Naive thymus-derived CD8-positive, alpha-beta T cell (primary cell): ENCODE data around the gene ENTREP3. TPM values are rescaled to one million over a fixed set of nuclear protein-coding genes. Genes with fewer than 3 reads are reported as not detected.
A peak's percentile ranks its signal among the peaks of the same experiment; 100 is the strongest.
"Not testable (repeated sequence)": the region's sequence is repeated elsewhere in the genome, so short reads cannot be mapped to it uniquely, and the experiment has no call there.

Source experiments
- ATAC-seq, 2 donors: fragments of 150-1000 bp; cut with Tn5 transposase in 1 of 2; sonication (Bioruptor Pico), chemical (Tn5 transposase) in 1 of 2; 1 replicate in 1 of 2; 2 replicates in 1 of 2; pipeline ENCODE4 v1.10.0; 2021; ENCODE audit warnings: mild to moderate bottlenecking in 2 of 2, moderate library complexity in 2 of 2
- POLR2A ChIA-PET: fragments of 350-600 bp; sonication (Branson Sonifier 250); formaldehyde crosslinking; loops from one replicate; lab custom pipeline; 2021; ENCODE audit warnings: antibody characterized with exemption; lab: Charles Lee
- DNase-seq, 10 donors: peaks; one replicate each; pipeline versions ENCODE4 v3.0.0 to v3.0.0-alpha.2; 2020 to 2022
- H3K27ac Mint-ChIP-seq, 10 donors: one replicate each; pipeline ENCODE4 v1.8.0; 2020 to 2022; ENCODE audit warnings: mild to moderate bottlenecking in 10 of 10, mixed read lengths in 10 of 10, moderate library complexity in 4 of 10, inconsistent platforms in 1 of 10
- H3K27me3 Mint-ChIP-seq, 5 donors: one replicate each; pipeline ENCODE4 v1.8.0; 2021 to 2022; ENCODE audit warnings: mixed read lengths in 5 of 5
- H3K36me3 Mint-ChIP-seq, 3 donors: one replicate each; pipeline ENCODE4 v1.8.0; 2020 to 2022; ENCODE audit warnings: mixed read lengths in 3 of 3, mild to moderate bottlenecking in 2 of 3, inconsistent platforms in 1 of 3
- H3K4me1 Mint-ChIP-seq, 4 donors: one replicate each; pipeline ENCODE4 v1.8.0; 2021 to 2022; ENCODE audit warnings: mixed read lengths in 4 of 4
- H3K4me3 Mint-ChIP-seq, 10 donors: one replicate each; pipeline ENCODE4 v1.8.0; 2020 to 2022; ENCODE audit warnings: mild to moderate bottlenecking in 10 of 10, mixed read lengths in 10 of 10, moderate library complexity in 6 of 10, inconsistent platforms in 1 of 10
- H3K9me3 Mint-ChIP-seq, 9 donors: one replicate each; pipeline ENCODE4 v1.8.0; 2020 to 2022; ENCODE audit warnings: mixed read lengths in 9 of 9, mild to moderate bottlenecking in 3 of 9, inconsistent platforms in 1 of 9, moderate library complexity in 1 of 9
- polyA plus RNA-seq, 3 donors: library from polyadenylated mRNA; unstranded; fragments of 300-500 nt; fragmentation: Illumina TruSeq; gene quantifications; one replicate each; pipeline ENCODE4 v1.2.3, GENCODE V29; 2021
- total RNA-seq, 8 experiments: library from RNA in 2 of 8; stranded (reverse) in 2 of 8; gene quantifications; one replicate each; pipeline ENCODE4 v1.2.3 and lab custom pipeline; 2021 to 2026

The ENTREP3 gene
- total and polyA plus RNA-seq, 5 experiments from 2014 or later = 1.8 to 13.5 (median 2.5) TPM

DNA sequence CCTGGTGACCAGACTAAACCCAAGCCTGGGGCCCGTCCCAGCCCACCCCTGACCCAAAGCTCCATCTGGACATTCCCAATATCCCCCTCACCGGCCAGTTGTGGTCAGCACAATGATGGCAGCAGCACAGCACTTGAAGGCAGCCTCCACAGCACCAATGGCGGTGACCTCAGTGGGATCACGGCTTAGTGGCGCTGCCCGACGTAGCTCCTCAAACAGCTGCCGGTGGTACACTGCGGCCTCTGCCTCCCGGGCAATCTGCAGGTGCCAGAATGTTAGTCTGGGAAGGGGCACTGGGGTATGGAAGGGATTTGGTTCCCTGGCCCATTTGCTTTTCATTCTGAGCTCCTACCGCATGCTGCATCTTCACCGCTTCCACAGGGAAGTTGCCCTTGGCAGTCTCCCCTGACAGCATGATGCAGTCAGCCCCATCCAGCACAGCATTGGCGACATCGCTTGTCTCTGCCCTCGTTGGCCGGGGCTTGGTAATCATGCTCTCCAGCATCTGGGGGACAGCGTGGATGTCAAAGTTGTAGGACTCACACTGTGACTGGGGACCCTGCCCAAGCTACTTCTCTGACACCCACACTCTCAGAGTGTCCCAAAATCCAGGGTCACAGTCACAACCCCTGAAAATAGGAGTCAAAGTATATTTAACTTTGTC is 37.9 kb upstream of the ENTREP3 start:
- H3K27me3 Mint-ChIP-seq = peaks cover 25 to 49% (median 39%) of the 10 kb centered on the region in 5 donors
- ATAC-seq = no peak
- no peak for DNase-seq
- POLR2A ChIA-PET = interaction anchor here (0.9 kb wide), 1 partner anchor 28 kb away, joined by 4 read pairs; no protein-coding TSS in a partner anchor
- no peaks in the 10 kb centered on the region for H3K9me3 Mint-ChIP-seq
- peaks cover 3 to 11% (median 6%) of the 10 kb centered on the region in 4 donors for H3K4me1 Mint-ChIP-seq
- H3K27ac Mint-ChIP-seq = peak overlapping the region in 1 of 10 donors; percentile 38
- H3K36me3 Mint-ChIP-seq = peaks cover 0 to 2% (median 0%) of the 10 kb centered on the region in 3 donors
- H3K4me3 Mint-ChIP-seq = no peak overlapping the region

DNA sequence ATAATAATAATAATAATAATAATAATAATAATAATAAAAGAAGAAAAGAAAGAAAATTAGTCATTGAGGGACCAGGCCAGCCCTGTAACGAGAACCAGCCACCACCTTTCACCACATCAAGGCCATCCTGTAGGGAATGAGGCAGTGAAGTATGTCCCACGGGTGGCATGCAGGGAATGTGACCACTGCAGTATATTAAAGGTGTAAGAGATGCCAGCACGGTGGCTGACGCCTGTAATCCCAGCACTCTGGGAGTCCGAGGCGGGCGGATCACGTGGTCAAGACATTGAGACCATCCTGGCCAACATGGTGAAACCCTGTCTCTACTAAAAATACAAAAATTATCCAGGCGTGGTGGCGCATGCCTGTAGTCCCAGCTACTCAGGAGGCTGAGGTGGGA is 35.7 kb upstream of the ENTREP3 start:
- POLR2A ChIA-PET = interaction anchor here (0.7 kb wide), 1 partner anchor 372 kb away, joined by 3 read pairs; no protein-coding TSS in a partner anchor
- not testable (repeated sequence) for H3K36me3 Mint-ChIP-seq, DNase-seq, H3K27ac Mint-ChIP-seq, H3K4me3 Mint-ChIP-seq, H3K9me3 Mint-ChIP-seq, ATAC-seq
- peaks cover 15 to 28% (median 21%) of the 10 kb centered on the region in 5 donors for H3K27me3 Mint-ChIP-seq
- H3K4me1 Mint-ChIP-seq = peaks cover 3 to 11% (median 6%) of the 10 kb centered on the region in 4 donors

DNA sequence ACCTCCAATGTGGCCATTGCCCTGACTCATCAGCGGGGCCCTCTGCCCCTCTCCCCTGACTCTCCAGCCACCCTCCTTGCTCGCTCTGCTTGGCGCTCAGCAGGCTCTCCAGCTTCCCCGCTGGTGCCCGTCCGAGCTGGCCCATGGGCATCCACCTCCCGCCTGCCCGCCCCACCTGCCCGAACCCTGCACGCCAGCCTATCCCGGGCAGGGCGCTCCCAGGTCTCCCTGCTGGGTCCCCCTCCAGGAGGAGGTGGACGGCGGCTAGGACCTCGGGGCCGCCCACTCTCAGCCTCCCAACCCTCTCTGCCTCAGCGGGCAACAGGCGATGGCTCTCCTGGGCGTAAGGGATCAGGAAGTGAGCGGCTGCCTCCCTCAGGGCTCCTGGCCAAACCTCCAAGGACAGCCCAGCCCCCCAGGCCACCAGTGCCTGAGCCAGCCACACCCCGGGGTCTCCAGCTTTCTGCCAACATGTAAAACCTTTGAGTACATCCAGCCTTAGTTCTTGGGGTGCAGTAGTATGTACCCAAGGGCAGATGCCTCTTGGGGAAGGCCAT is 32.8 kb upstream of the ENTREP3 start:
- no peak for ATAC-seq
- peaks cover 0 to 7% (median 5%) of the 10 kb centered on the region in 5 donors for H3K27me3 Mint-ChIP-seq

DNA sequence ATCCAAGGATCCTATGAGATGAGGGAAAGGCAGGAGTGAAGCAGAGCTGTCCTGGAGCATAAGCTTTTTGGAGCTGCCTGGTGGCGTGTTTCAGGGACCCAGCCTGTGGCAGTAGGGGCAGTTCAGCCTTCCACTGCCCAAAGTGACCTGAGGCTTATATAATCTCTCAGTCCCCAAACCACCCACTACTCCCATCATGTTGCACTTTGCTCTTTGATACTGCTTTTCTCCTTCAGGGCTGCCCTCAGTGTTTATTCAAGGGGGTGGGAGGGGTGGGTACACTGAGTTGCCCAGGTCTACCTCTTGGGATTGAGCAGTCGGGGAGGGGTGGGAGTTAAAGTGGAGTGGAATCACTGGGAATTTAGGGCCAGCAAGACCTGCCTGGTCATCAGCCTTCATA is 31.3 kb upstream of the ENTREP3 start:
- POLR2A ChIA-PET = no interaction called here
- Mint-ChIP-seq H3K27ac (no peak overlapping the region), H3K4me3 (no peak overlapping the region), H3K36me3 (no peaks in the 10 kb centered on the region), H3K9me3 (no peaks in the 10 kb centered on the region), H3K4me1 (no peaks in the 10 kb centered on the region), H3K27me3 (peaks cover 0 to 5% (median 3%) of the 10 kb centered on the region in 5 donors)
- ATAC-seq (no peak), DNase-seq (no peak)

More for the DNA sequence above, 32.8 kb upstream of the ENTREP3 start:
- POLR2A ChIA-PET = no interaction called here
- Mint-ChIP-seq H3K36me3 (no peaks in the 10 kb centered on the region), H3K4me1 (no peaks in the 10 kb centered on the region), H3K9me3 (no peaks in the 10 kb centered on the region), H3K27ac (no peak overlapping the region), H3K4me3 (no peak overlapping the region)
- DNase-seq = no peak

DNA sequence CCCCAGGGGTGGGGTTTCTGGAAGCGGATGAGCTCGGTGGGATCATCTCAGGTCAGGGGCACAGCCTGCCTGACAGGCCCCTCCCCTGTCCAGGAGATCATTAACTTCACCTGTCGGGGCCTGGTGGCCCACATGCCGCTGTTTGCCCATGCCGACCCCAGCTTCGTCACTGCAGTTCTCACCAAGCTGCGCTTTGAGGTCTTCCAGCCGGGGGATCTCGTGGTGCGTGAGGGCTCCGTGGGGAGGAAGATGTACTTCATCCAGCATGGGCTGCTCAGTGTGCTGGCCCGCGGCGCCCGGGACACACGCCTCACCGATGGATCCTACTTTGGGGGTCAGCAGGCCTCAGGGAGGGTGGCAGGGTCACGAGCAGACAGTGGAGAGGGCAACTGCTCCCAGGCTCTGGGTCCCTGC is 30.4 kb upstream of the ENTREP3 start:
- no peak overlapping the region for H3K27ac Mint-ChIP-seq
- H3K27me3 Mint-ChIP-seq = peaks cover 0 to 4% (median 0%) of the 10 kb centered on the region in 5 donors
- DNase-seq (no peak), ATAC-seq (no peak)
- POLR2A ChIA-PET = interaction anchor here (0.5 kb wide), 1 partner anchor 49 kb away, joined by 3 read pairs; no protein-coding TSS in a partner anchor
- H3K36me3 Mint-ChIP-seq = no peaks in the 10 kb centered on the region
- no peaks in the 10 kb centered on the region for H3K4me1 Mint-ChIP-seq
- H3K4me3 Mint-ChIP-seq = no peak overlapping the region
- H3K9me3 Mint-ChIP-seq = no peaks in the 10 kb centered on the region

DNA sequence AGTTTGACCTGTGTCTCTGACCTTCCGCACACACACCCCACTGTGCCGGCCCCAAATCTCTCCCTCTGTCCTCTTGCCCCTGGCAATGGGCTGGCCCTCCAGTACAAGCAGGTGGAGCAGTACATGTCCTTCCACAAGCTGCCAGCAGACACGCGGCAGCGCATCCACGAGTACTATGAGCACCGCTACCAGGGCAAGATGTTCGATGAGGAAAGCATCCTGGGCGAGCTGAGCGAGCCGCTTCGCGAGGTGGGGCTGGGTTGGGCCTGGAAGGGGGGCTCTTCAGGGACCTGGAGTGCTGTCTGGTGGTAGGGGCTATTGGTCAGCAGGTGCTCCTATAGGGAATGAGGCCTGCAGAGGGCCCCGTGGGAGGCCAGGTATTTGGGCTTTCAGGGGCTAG is 29.8 kb upstream of the ENTREP3 start:
- no peak for ATAC-seq

DNA sequence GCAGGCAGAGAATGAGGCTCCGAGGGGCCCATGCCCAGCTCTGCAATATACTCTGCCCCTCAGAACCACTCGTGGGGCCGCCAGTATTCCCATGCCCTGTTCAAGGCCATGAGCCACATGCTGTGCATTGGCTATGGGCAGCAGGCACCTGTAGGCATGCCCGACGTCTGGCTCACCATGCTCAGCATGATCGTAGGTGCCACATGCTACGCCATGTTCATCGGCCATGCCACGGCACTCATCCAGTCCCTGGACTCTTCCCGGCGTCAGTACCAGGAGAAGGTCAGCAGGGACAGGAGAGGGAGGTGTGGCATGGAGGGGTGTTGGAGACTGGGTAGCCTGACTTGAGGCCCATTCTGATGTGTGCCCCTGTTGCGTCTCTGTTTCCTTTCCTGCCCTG is 29.2 kb upstream of the ENTREP3 start:
- Mint-ChIP-seq H3K27me3 (no peaks in the 10 kb centered on the region), H3K27ac (no peak overlapping the region), H3K4me3 (no peak overlapping the region), H3K4me1 (no peaks in the 10 kb centered on the region), H3K9me3 (no peaks in the 10 kb centered on the region), H3K36me3 (no peaks in the 10 kb centered on the region)
- ATAC-seq = no peak
- POLR2A ChIA-PET = no interaction called here
- no peak for DNase-seq

More for the DNA sequence above, 29.8 kb upstream of the ENTREP3 start:
- H3K36me3 Mint-ChIP-seq = no peaks in the 10 kb centered on the region
- POLR2A ChIA-PET = no interaction called here
- DNase-seq = no peak
- H3K27me3 Mint-ChIP-seq = peaks cover 0 to 2% (median 0%) of the 10 kb centered on the region in 5 donors
- H3K9me3 Mint-ChIP-seq = no peaks in the 10 kb centered on the region
- no peak overlapping the region for H3K4me3 Mint-ChIP-seq
- no peak overlapping the region for H3K27ac Mint-ChIP-seq
- H3K4me1 Mint-ChIP-seq = no peaks in the 10 kb centered on the region

DNA sequence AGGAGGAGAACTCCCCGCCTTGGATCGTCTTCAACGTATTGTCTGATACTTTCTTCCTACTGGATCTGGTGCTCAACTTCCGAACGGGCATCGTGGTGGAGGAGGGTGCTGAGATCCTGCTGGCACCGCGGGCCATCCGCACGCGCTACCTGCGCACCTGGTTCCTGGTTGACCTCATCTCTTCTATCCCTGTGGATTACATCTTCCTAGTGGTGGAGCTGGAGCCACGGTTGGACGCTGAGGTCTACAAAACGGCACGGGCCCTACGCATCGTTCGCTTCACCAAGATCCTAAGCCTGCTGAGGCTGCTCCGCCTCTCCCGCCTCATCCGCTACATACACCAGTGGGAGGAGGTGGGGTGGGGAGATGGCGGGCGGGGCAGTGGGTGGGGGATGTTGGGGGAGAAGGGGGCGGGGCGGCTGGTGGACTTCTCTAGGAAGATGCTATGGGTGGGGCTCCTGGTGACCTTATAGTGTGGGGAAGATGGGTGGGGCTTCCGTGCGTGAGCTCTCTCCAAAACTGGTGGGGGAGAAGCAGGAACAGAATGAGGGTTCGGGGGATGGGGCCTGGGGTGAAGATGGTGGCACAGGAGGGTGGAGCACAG is 27.3 kb upstream of the ENTREP3 start:
- Mint-ChIP-seq H3K27ac (peak overlapping the region in 1 of 10 donors; percentile 20), H3K9me3 (no peaks in the 10 kb centered on the region), H3K4me1 (peaks cover 2 to 9% (median 7%) of the 10 kb centered on the region in 4 donors), H3K27me3 (no peaks in the 10 kb centered on the region), H3K36me3 (no peaks in the 10 kb centered on the region), H3K4me3 (no peak overlapping the region)
- ATAC-seq (no peak), DNase-seq (no peak)
- POLR2A ChIA-PET = no interaction called here

DNA sequence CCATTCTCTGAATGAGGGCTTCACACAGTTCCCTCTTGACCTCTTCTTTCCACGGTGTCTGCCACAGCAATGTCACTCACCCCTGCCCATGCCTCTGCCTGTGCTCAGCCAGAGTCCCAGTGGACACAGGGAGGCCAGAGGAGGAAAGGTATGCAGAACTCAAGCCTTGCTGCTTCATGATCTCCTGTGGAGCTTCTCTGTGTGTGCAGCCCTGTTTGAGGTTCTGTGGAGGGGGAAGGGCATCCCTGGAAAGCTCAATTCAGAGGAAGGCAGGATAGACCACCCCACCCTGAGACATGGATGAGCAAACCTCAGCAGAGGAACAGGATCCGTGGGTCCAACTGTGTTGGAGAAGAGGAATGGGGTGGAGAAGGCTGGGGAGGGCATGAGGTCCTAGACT is 24.0 kb upstream of the ENTREP3 start:
- no peaks in the 10 kb centered on the region for H3K27me3 Mint-ChIP-seq
- POLR2A ChIA-PET = no interaction called here
- DNase-seq (no peak), ATAC-seq (no peak)
- H3K27ac Mint-ChIP-seq = peak overlapping the region in 2 of 10 donors; percentile 42 to 46
- peak overlapping the region in 2 of 10 donors; percentile 14 to 51 for H3K4me3 Mint-ChIP-seq
- H3K9me3 Mint-ChIP-seq = no peaks in the 10 kb centered on the region
- no peaks in the 10 kb centered on the region for H3K36me3 Mint-ChIP-seq
- peaks cover 10 to 27% (median 22%) of the 10 kb centered on the region in 4 donors for H3K4me1 Mint-ChIP-seq

DNA sequence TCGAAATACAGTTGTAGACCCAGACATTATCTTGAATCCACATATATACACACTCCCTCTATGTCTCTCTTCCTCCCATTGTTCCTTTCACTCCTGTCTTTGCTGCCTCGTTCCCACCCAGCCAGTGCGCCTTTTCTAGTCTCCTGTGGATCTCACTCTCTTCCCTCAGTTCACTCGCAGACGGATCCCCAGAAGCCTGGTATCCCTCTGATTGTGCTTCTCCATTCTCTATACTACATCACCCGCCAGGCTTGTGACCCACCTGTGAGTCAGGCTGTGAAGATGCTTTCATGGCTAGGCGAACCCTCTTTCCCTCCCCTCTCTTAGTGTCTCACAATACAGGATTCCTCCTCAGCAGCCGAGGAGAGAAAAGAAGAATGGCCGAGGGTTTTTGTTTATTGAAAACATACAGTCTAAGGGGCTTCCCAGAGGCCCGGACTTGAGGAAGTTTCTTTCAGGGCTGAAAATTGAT is 23.4 kb upstream of the ENTREP3 start:
- Mint-ChIP-seq H3K4me3 (peak overlapping the region in 9 of 10 donors; percentile 24 to 83 (median 75)), H3K27ac (peak overlapping the region in 8 of 10 donors; percentile 5 to 88 (median 46)), H3K27me3 (no peaks in the 10 kb centered on the region), H3K9me3 (no peaks in the 10 kb centered on the region), H3K4me1 (peaks cover 10 to 28% (median 24%) of the 10 kb centered on the region in 4 donors), H3K36me3 (no peaks in the 10 kb centered on the region)
- ATAC-seq = no peak
- POLR2A ChIA-PET = interaction anchor here (0.8 to 1.3 kb wide), 3 partner anchors 33 to 45 kb away, joined by 3 to 4 read pairs (median 3); no protein-coding TSS in a partner anchor
- no peak for DNase-seq

DNA sequence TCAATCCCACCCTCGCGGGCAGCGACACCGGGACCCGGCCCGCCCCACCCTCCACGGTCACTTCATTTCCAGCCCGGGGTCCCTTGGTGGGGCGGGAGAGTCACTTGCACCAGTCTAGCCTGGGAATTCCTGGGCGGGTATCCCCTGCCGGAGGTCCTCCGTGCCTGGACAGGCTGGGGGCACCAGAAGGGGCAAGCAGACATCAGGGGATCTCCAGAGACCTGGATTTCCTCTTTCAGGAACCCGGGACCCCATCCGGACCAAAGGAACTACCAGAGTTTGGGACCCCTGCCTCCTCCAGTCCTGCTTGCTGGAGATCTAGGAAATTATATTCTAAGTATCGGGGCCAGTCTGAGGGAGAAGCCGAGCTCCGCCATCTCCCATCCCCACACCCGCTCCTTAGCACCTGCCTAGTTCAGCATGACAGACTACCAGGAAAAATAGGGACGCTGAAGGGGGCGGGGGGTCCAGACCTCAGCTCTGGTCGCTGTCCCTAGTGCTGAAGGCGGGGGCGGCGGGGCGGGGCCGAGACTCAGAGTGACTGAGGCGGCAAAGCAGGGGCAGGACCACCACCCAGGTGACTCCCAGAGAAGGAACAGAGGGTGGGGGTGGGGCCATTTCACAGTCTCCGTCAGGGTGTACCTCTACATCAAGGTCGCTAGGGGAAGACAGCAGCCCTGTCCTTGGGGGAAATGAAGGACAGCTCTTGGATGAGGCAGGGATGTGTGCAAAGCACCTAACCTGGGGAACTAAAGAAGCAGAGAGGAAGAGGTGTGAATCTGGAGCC is 22.8 kb upstream of the ENTREP3 start:
- ATAC-seq (peak; percentile 40 to 69), DNase-seq (peak; percentile 61 to 89 (median 78))
- peak overlapping the region in 8 of 10 donors; percentile 5 to 88 (median 46) for H3K27ac Mint-ChIP-seq
- peak overlapping the region; percentile 60 to 83 (median 74) for H3K4me3 Mint-ChIP-seq
- no peaks in the 10 kb centered on the region for H3K9me3 Mint-ChIP-seq
- peaks cover 12 to 34% (median 29%) of the 10 kb centered on the region in 4 donors for H3K4me1 Mint-ChIP-seq
- H3K36me3 Mint-ChIP-seq = no peaks in the 10 kb centered on the region
- POLR2A ChIA-PET = interaction anchor here (0.8 to 1.3 kb wide), 3 partner anchors 34 to 46 kb away, joined by 3 to 4 read pairs (median 3); no protein-coding TSS in a partner anchor
- no peaks in the 10 kb centered on the region for H3K27me3 Mint-ChIP-seq
